Inferior parietal cortex (tissue), 1 donor: ENCODE data around the gene TM4SF18.

Experiments used
- DNase-seq: peaks from one replicate; pipeline ENCODE4 v3.0.0-alpha.2; 2016; ENCODE audit errors: extremely low spot score

Gene TM4SF18

GRCh38 chr3:149330609-149331331 is 2.7 kb downstream of the TM4SF18 start:
- no peak for DNase-seq

- no peak for DNase-seq
Observed at GRCh38 chr3:149327156-149327555, 6.3 kb downstream of the TM4SF18 start.

DNA sequence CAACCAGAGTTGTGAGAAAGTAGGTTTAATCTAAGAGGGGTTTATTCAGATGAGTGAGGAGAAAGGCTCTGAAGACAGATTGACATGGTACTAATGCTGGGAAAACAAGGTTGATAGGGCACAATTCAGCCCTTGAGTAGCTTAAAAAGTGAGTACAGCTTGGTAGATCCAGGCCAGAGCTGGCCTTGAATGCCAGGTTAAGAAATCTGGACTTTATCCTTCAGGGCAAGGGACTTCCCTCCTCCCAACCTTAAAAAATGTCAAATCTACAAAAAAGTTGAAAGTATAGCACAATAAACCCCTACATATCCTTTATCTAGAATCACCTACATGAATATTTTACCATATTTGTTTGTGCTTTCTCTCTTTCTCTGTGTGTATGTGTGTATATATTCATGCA is 7.9 kb downstream of the TM4SF18 start:
- no peak for DNase-seq

DNA sequence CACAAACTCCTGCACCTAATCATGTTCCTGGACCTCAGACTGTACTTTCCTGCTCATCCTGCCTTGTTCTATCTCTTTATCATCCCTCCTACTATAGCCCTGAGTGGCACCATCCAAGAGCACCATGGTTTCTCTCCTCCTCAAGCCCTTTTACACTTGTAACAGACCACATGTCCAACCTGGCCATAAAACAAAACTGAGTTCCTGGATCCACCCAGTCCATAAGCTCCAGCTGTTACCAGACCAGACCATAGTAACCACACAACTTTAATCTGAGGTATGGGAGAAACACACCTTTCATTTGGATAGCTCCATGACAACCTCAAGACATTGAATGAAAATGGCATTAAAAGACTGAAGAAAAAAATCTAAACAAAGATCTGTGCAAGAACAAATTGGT is 9.1 kb downstream of the TM4SF18 start:
- DNase-seq, result no peak

DNA sequence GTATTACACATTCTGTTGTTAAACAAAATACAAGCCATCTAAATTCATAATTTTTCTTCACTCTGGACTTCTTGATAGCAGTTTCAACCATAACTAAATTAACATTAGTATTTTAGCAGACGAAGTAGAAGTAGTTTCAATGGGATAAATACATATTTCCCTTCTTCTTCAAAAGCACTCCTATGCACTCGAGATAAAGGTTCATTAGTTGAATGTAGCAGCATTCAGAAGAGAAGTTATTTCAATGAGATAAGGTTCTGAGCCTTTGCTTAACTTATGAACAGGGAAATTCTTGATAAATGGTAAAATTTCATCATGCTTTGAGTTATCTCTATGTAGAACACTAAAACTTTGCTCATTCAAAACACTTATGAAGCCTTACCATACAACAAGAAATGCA is 11.8 kb downstream of the TM4SF18 start:
- DNase-seq, result no peak

DNA sequence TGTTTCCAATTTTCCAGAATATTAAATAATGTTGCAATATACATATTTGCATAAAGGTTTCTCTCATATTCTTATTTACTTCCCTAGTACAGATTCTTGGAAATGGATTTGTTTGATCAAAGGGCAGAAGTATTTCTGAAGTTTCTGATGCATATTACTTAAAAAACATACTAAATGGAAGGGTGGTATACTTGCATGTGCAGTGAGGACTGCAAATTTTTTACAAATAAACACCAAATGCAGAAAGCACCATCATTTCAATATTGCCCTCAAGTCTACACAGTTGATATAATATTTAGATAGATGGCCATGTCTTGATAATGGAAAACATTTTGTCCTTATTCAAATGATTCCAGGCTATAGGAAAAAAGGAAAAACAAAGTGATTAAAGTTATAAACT is 12.3 kb downstream of the TM4SF18 start:
- DNase-seq, result no peak

DNA sequence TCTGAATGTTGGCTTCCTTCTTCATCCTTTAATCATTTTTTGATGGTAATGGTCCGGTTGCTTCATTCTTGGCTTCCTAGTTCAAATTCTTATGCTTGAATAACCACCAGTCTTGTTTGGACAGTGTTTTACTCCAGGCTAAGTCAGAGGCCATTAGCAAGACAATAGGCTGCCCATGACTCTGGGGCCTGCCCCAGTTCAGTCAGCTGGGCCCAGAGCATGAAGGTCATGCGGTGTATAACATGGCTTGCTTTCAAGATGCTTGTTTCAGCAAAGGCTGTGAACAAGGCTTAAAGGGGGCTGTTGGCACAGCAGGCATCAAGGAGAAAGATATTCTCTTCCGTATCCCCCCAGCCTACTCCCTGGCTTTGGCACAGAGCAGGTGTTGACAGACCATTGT is 13.7 kb downstream of the TM4SF18 start:
- no peak for DNase-seq

DNA sequence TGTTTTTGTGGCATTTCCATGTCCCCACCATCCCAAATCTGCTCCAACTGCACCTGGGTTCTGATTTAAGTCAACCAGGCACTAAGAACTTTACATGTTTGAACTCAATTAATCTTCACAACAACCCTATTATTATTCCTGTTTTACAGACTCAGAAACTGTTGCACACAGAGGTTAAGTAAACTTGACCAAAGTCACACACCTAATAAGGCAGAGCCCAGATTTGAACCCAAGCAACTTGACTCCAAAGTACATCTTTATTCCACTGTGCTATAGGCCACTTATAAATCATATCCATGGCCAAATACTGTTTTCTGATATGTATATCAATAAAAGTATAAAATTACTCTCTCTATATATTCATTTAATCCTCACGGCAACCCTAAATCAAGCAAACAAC is 16.4 kb downstream of the TM4SF18 start:
- DNase-seq, result no peak

DNA sequence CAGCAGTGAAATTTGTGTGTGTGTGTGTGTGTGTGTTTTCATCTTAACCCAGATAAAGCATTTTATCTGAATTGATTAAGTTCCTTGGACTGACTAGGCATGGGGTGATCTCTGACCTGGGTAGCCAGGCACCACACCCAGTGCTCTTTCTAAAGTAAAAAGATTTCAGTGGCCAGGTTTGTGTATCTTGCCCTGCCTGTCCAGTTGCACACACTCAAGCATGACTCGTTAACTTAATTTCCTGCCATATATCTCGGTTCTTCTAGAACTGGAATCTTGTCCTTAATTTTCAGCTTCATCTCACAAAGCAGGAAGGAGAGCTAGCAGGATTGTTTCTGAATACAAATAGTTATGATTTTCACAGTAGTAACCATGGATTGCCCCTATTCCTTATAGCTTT is 17.0 kb downstream of the TM4SF18 start:
- no peak for DNase-seq

DNA sequence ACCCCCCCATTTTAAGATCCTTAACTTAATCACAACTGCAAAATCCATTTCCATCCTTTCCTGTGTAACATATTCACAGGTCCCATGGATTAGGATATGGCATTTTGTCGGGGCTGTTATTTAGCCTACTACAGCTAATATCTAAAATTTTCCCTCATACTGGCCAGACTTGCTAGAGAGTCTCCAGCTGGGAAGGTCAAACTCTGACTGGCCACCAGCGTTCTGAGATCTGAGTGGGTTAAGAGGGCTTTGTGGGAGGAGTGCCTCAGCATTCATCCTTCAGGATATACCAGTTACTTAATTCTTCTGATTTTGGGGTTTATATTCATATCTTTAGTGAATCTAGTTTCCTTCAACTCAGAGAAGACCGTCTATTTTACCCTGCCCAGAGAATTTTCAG is 17.7 kb downstream of the TM4SF18 start:
- no peak for DNase-seq

- DNase-seq, result no peak
Observed at GRCh38 chr3:149314807-149315578, 18.4 kb downstream of the TM4SF18 start.

DNA sequence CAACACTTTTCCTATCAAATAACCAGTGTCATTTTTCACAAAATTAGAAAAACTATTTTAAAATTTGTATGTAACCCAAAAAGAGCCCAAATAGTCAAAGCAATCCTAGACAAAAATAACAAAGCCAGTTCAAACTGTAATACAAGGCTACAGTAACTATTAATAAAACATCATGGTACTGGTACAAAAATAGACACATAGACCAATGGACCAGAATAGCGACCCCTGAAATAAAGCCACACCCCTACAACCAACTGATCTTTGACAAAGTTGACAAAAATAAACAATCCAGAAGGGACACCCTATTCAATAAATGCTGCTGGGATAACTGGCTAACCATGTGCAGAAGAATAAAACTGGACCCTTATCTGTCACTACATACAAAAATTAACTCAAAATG is 19.9 kb downstream of the TM4SF18 start:
- no peak for DNase-seq

DNA sequence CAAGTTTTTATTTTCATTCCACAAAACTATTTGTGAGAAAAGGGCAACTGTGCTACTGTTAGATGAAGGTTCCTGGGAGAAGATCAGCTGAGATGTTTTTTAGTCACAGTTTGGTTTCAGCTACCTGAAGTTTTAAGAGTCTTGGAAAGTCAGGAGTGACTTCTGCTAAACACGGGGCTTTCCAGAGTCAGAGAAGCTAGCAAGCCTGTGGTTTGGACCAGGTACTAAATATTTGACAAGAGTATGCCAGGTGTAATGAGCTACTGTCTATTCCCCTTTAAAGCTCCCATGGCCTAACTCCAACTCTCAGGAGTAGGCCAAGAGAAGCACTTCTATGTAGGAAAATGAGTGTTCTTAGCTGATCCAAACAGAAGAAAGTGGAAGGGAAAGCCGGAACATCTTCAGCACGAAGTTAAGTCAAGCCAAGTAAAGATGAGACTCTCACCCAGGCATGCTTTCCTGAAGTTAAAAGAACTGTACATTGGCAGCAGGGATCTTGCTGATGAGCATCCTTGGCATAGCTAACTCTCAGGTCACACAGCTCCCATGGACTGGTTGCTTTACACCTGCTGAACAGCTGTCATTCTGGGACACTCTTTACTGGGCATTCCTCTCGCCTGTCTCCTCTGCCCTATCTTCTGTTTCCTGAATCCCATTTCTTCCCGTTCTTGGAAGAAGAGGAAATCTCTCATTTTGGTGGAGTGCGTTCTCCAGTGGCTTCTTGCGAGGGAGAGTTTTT is 22.5 kb downstream of the TM4SF18 start:
- no peak for DNase-seq

DNA sequence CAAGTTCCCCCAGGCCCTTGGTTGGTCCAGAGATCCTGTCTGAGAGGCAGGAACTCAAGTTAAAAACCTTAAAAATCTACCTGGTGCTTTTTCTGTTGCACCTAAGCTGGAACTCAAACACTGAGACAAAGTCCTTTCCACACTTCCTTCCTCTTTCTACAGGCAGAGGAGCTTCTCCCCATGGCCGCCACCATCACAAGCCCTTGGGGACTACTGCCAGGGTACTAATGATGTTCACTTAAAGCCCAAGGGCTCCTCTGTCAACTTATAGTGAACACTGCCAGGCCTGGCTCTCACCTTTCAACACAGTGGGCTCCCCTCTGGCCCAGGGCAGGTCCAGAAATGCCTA is 26.0 kb downstream of the TM4SF18 start:
- DNase-seq, result no peak

DNA sequence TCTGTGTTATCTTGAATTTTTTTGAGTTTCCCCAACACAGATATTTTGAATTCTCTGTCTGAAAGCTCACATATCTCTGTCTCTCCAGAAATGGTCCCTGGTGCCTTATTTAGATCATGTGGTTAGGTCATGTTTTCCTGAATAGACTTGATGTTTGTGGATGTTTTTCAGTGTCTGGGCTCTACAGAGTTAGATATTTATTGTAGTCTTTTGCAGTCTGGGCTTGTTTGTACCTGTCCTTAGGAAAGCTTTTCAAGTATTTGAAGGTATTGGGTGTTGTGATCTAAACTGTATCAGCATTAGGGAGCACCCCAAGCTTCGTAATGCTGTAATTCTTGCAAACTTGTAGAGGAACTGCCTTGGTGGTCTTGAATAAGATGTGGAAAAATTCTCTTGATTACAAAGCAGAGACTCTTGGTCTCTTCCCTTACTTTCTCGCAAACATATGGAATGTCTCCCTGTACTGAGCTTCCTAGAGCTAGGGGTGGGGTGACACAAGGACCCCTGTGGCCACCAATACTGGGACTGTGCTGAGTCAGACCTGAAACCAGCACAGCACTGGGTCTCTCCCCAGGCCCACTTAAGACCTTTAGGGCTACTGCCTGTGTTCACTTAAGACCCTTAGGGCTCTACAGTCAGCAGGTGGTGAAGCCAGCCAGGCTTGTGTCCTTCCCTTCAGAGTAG is 26.5 kb downstream of the TM4SF18 start:
- DNase-seq, result no peak

GRCh38 chr3:149305376-149305775 is 28.1 kb downstream of the TM4SF18 start:
- no peak for DNase-seq

DNA sequence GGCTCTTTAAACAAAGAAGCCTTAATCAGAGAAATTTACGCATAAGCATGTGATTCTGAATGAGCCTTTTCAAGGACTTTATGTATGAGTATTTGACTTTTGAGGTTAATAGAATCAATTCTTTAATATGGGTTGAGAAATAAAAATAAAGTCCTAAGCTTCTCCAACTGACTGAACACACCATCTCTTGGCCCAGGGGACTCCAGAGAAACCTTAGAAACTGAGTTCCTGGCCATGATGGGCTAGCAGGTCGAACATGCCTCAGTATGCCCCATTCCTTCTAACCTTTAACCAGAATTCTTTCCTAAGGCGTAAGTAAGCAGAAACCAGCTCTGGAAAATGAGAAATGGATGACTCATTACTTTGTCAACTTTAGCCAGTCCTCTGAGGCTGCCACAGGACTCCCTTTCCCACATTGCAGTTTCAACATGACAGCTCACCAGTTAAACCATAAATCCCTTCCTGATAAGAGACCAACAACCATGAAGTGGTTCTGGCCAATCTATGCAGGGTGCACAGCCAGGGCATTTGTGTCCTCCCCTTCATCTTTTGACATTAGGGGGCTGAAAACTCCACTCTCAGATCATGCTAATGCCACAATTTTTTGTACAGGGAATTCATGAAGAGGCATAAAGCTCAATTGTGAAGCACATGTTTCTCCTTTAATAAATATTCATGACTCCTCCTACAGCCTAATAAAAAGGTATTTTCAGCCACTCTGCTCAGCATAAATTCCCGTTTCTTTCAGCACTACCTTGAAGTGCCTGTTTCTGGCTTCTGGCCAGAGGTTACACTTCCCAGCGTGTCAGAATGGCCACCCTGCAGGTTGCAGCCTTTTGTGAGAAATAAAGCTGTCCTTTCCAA is 33.3 kb downstream of the TM4SF18 start:
- no peak for DNase-seq

DNA sequence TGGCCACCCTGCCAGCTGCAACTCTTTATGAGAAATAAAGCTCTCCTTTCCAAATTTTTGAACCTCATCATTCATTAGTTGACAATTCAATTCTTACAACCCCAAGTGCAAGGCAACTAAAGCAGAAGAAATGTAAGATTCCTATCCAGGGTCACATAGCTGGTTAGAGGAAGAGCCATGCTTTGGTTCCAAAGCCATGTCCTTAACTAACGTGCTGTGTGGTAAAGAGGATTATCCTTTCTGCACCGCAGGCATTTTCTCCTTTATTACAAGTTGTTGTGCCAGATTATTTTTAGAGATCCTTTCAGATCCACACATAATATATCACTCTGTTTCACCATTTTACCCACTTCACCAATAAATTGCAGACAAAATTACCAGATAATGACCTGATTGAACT is 36.5 kb downstream of the TM4SF18 start:
- DNase-seq, result no peak

GRCh38 chr3:149292666-149293065 is 40.8 kb downstream of the TM4SF18 start:
- DNase-seq, result no peak

GRCh38 chr3:149291178-149291577 is 42.3 kb downstream of the TM4SF18 start:
- DNase-seq, result no peak

DNA sequence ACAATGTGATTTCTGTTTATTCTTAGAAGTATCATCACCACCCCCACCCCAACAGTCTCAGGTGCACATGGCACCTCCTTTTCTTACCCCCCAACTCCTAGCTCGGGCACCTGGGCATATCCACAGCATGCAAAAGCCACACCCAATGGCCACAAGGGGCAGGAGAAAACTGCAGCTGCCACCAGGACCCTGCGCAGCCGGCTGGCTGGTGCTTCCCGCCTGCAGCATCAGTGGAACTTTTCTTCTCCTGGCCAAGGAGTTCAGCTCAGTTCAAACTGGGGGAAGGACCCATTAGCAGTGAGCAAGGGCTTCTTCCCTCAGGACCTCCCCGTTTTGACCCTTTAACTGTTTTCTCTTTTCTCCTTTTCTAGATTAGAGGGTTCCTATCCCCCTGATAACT is 44.8 kb downstream of the TM4SF18 start:
- no peak for DNase-seq
